Sigmoid colon (tissue), 7 donors: ENCODE data around the gene CACNA1F. TPM values are rescaled to one million over a fixed set of nuclear protein-coding genes. Genes with fewer than 3 reads are reported as not detected.

Experiments
- DNase-seq: peaks from one replicate; pipeline ENCODE4 v3.0.0-alpha.2; 2019
- H3K27ac ChIP-seq, 4 donors: fragments of 200-600 bp; sonication (generic); one replicate each; pipeline ENCODE4 v1.5.1; 2016 to 2019; ENCODE audit warnings: mild to moderate bottlenecking in 1 of 4
- H3K27me3 ChIP-seq, 3 donors: fragments of 200-600 bp; sonication (generic); one replicate each; pipeline ENCODE4 v1.5.1; 2019; ENCODE audit warnings: mild to moderate bottlenecking in 1 of 3
- H3K36me3 ChIP-seq, 4 donors: fragments of 200-600 bp; sonication (generic); one replicate each; pipeline ENCODE4 v1.5.1; 2016 to 2019
- H3K4me1 ChIP-seq, 4 donors: fragments of 200-600 bp; sonication (generic); one replicate each; pipeline ENCODE4 v1.5.1; 2017 to 2019
- H3K4me3 ChIP-seq, 4 donors: fragments of 200-600 bp; sonication (generic); one replicate each; pipeline ENCODE4 v1.5.1; 2017 to 2019; ENCODE audit warnings: mild to moderate bottlenecking in 2 of 4, moderate library complexity in 1 of 4
- H3K9me3 ChIP-seq, 4 donors: fragments of 200-600 bp in 3 of 4; sonication (generic) in 3 of 4; one replicate each; pipeline versions ENCODE4 v1.5.1 to v1.6.1; 2013 to 2019
- CTCF ChIP-seq, 4 experiments: fragments of 450-650 bp in 3 of 4; fragments of 200-600 bp in 1 of 4; IDR thresholded peaks; one replicate each; pipeline ENCODE4 v1.5.1; 2016 to 2019; ENCODE audit warnings: antibody characterized with exemption in 4 of 4, mild to moderate bottlenecking in 3 of 4, moderate library complexity in 2 of 4
- EP300 ChIP-seq, 4 donors: sonication (generic); formaldehyde crosslinking; IDR thresholded peaks; one replicate each; pipeline ENCODE4 v1.6.1; 2017; ENCODE audit warnings: antibody characterized with exemption in 4 of 4
- POLR2A ChIP-seq, 2 donors: fragments of 450-650 bp; IDR thresholded peaks; one replicate each; pipeline ENCODE4 v1.6.1; 2016; ENCODE audit warnings: antibody characterized with exemption in 2 of 2, mild to moderate bottlenecking in 2 of 2, moderate library complexity in 2 of 2
- POLR2AphosphoS5 ChIP-seq, 4 donors: sonication (generic); formaldehyde crosslinking; IDR thresholded peaks; one replicate each; pipeline ENCODE4 v1.6.1; 2017; ENCODE audit warnings: antibody characterized with exemption in 4 of 4
- WGBS, 2 donors: extraction: QIAGEN DNeasy Blood & Tissue Kit; methylation state at CpG; one replicate each; pipeline ENCODE4 v1.1.7; 2013; 5-methylcytosine and 5-hydroxymethylcytosine counted together
- intact Hi-C: fragments of 100-400 bp; cut with DNase I; formaldehyde crosslinking; loops from one replicate; pipeline ENCODE4 v1.15.1; 2023
- polyA plus RNA-seq, 3 donors: library from polyadenylated mRNA; stranded (reverse); fragments of 200-250 nt; gene quantifications; one replicate each; pipeline ENCODE4 v1.2.3, GENCODE V29; 2013
- total RNA-seq, 4 donors: library from RNA; depleted of rRNA; stranded (reverse); fragments of >200 nt; gene quantifications; one replicate each; pipeline ENCODE4 v1.1.0, GENCODE V29; 2016
- donor health status: healthy with polysubstance abuse.
- donor health status: Bipolar disorder and iron deficiency.
- donor health status: healthy.

CACNA1F gene
- total and polyA plus RNA-seq, 7 donors, result under 0.01 to 0.70 (median 0.15) TPM; not detected in 3

- TF ChIP-seq POLR2AphosphoS5 (IDR thresholded peaks at IDR 0.05) (no peak), POLR2A (IDR thresholded peaks at IDR 0.05) (no peak), CTCF (IDR thresholded peaks at IDR 0.05) (no peak), EP300 (IDR thresholded peaks at IDR 0.05) (no peak)
- Histone ChIP-seq H3K4me1 (no peaks in the 10 kb centered on the region), H3K4me3 (no peak overlapping the region), H3K36me3 (no peaks in the 10 kb centered on the region), H3K9me3 (no peaks in the 10 kb centered on the region), H3K27me3 (no peaks in the 10 kb centered on the region), H3K27ac (no peak overlapping the region)
- 56 to 69% methylated on average over 2 of the region's 2 CpGs for WGBS, 2 donors
- no peak for DNase-seq
- intact Hi-C loops, result no loop called here
These were observed 11.3 kb downstream of the CACNA1F start for GRCh38 chrX:49221868-49222267.

- Histone ChIP-seq H3K9me3 (no peaks in the 10 kb centered on the region), H3K36me3 (no peaks in the 10 kb centered on the region), H3K27me3 (no peaks in the 10 kb centered on the region), H3K4me3 (no peak overlapping the region), H3K27ac (no peak overlapping the region), H3K4me1 (no peaks in the 10 kb centered on the region)
- no peak for DNase-seq
- intact Hi-C loops, result no loop called here
- no peak for TF ChIP-seq POLR2AphosphoS5 (IDR thresholded peaks at IDR 0.05)
- no peak for TF ChIP-seq CTCF (IDR thresholded peaks at IDR 0.05)
- TF ChIP-seq POLR2A (IDR thresholded peaks at IDR 0.05), result no peak
- TF ChIP-seq EP300 (IDR thresholded peaks at IDR 0.05), result no peak
These were observed 13.0 kb downstream of the CACNA1F start for GRCh38 chrX:49220100-49220499.

GRCh38 chrX:49214996-49215526, 18.1 kb downstream of the CACNA1F start:
- Histone ChIP-seq H3K27ac (no peak overlapping the region), H3K36me3 (no peaks in the 10 kb centered on the region), H3K9me3 (no peaks in the 10 kb centered on the region), H3K27me3 (no peaks in the 10 kb centered on the region), H3K4me3 (no peak overlapping the region), H3K4me1 (no peaks in the 10 kb centered on the region)
- WGBS, 2 donors, result 88% methylated on average over 14 of the region's 14 CpGs
- intact Hi-C loops, result no loop called here
- no peak for TF ChIP-seq POLR2AphosphoS5 (IDR thresholded peaks at IDR 0.05)
- TF ChIP-seq POLR2A (IDR thresholded peaks at IDR 0.05), result no peak
- TF ChIP-seq CTCF (IDR thresholded peaks at IDR 0.05), result no peak
- TF ChIP-seq EP300 (IDR thresholded peaks at IDR 0.05), result no peak
- no peak for DNase-seq

GRCh38 chrX:49214416-49214815, 18.7 kb downstream of the CACNA1F start:
- no peak for DNase-seq
- intact Hi-C loops, result no loop called here

More at GRCh38 chrX:49214416-49214815, 18.7 kb downstream of the CACNA1F start:
- no peaks in the 10 kb centered on the region for H3K36me3 ChIP-seq
- H3K4me1 ChIP-seq, result no peaks in the 10 kb centered on the region
- no peak for TF ChIP-seq EP300 (IDR thresholded peaks at IDR 0.05)
- TF ChIP-seq CTCF (IDR thresholded peaks at IDR 0.05), result no peak
- TF ChIP-seq POLR2AphosphoS5 (IDR thresholded peaks at IDR 0.05), result no peak
- TF ChIP-seq POLR2A (IDR thresholded peaks at IDR 0.05), result no peak
- H3K9me3 ChIP-seq, result no peaks in the 10 kb centered on the region
- no peak overlapping the region for H3K4me3 ChIP-seq
- no peaks in the 10 kb centered on the region for H3K27me3 ChIP-seq
- 75 to 85% methylated on average over 2 of the region's 2 CpGs for WGBS, 2 donors
- no peak overlapping the region for H3K27ac ChIP-seq
